Activated CD4-positive, CD25-positive, alpha-beta regulatory T cell treated with anti-CD3 and anti-CD28 coated beads, Interleukin-2, amount 50 U/mL, for 72 hours (primary cell): Measurements from ENCODE around the gene EPN1.

Experiments
- DNase-seq: peaks from one replicate; pipeline ENCODE4 v3.0.0; 2021

EPN1 gene

GRCh38 chr19:55674841-55675660 lies at the start of gene EPN1:
Gene EPN1, plus strand, starts transcription at chr19:55675226. Its CDS starts 3,402 bp downstream, at chr19:55678628.
- peak; percentile 95 for DNase-seq

- DNase-seq = no peak
Observed at GRCh38 chr19:55626350-55626749, 48.7 kb upstream of the EPN1 start.

GRCh38 chr19:55632463-55632834 lies 42.6 kb upstream of the EPN1 start:
- peak; percentile 81 for DNase-seq

DNA sequence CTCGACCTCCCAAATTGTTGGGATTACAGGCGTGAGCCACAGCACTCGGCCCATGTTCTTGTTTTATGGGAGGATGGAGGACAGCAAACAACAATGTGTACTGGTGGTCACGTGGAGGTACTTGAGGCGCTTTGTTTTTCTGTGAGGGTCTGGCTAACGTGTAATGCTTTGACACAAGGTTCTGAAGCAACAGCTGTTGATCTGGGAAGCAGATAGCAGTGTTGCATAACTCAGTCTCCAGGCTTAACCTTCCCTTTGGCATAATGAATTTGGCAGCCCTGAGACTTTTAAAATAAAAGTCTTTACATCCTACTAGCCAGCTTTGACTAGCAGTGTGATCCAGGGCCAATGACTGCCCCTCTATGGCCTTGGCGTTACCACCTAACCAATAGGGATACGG lies 41.2 kb upstream of the EPN1 start:
- DNase-seq = no peak

- no peak for DNase-seq
Observed at GRCh38 chr19:55635334-55635717, 39.7 kb upstream of the EPN1 start.

DNA sequence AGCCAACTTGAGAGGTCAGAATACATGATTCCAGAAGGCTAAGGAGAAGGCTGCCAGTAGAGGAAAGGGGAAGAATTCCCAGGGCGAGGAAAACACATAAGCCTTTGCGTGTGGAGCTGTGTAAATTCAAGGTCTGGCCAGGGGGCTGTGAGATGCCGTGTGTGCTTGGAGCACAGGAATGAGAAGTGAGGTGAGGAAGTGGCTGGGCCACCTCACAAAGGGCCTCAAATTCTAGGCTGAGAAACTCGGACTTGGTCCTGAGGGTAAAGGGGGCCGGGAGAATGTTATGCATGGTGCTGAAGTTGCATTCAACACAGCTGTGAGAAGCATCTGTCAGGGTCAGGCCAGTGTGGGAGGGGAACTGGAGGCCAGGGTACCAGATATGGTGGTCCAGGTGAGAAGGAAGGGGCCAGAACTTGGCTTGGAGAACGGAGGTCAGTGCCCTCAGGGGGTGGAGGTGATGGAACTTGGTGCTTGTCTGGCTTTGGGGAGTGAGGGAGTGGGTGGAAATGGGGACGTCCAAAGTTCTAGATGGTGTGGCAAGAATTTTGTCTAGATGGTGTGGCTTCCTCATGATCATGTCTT lies 39.1 kb upstream of the EPN1 start:
- DNase-seq = no peak

GRCh38 chr19:55636723-55637122 lies 38.3 kb upstream of the EPN1 start:
- DNase-seq = no peak

- DNase-seq = no peak
Observed at GRCh38 chr19:55637534-55637933, 37.5 kb upstream of the EPN1 start.

GRCh38 chr19:55638864-55639359 lies 36.1 kb upstream of the EPN1 start:
- DNase-seq = no peak

GRCh38 chr19:55640043-55640576 lies 34.9 kb upstream of the EPN1 start:
- peak; percentile 71 for DNase-seq

DNA sequence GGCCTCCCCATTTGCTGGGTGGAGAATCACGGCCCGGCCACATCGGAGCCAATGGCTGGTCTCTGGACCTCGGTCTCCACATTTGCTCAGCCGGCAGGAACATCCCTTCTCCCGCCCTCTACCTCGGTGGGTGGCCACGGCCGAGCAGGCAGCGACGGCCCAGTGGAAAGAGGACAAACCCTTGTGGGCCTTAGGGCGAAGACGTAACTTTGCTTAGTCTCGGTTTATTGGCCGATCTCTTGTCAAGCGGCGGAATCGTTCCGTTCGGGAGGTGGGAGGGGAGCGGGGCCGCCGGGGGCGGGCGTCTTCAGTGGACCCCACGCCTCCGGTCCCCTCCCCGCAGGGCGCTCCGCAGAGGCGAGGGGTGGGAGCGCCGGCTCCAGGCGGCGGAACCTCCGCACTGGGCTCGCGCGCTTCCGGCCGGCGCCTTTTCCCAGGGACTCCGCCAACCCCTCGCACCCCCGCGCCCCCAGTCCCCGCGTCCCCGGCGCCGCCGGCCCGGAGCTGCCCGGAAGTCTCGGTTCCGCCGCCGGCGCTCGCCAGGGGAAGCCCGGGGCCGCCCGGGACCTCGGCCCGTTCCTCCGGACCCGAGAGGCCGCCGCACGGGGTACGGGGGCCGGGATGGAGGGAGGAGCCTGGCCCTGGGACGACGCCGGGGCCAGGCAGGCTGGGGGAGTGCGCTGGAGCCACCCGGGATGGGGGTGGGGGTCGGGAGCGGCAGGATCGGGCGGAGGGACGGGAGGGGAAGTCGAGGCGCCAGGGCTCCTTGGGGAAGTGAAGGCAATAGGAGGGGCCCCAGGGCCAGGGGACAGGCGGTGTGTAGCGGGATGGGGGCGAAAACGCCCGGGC lies 34.2 kb upstream of the EPN1 start, which contains the start of gene ZNF580:
ZNF580 (plus strand) TSS at position 426 of the 849 bp plus-strand sequence. CDS start 1,507 bp downstream, outside the sequence.
- DNase-seq = peak; percentile 58

- no peak for DNase-seq
Observed at GRCh38 chr19:55641426-55642152, 33.4 kb upstream of the EPN1 start.

- peak; percentile 59 for DNase-seq
Observed at GRCh38 chr19:55642153-55643002, 32.6 kb upstream of the EPN1 start.

DNA sequence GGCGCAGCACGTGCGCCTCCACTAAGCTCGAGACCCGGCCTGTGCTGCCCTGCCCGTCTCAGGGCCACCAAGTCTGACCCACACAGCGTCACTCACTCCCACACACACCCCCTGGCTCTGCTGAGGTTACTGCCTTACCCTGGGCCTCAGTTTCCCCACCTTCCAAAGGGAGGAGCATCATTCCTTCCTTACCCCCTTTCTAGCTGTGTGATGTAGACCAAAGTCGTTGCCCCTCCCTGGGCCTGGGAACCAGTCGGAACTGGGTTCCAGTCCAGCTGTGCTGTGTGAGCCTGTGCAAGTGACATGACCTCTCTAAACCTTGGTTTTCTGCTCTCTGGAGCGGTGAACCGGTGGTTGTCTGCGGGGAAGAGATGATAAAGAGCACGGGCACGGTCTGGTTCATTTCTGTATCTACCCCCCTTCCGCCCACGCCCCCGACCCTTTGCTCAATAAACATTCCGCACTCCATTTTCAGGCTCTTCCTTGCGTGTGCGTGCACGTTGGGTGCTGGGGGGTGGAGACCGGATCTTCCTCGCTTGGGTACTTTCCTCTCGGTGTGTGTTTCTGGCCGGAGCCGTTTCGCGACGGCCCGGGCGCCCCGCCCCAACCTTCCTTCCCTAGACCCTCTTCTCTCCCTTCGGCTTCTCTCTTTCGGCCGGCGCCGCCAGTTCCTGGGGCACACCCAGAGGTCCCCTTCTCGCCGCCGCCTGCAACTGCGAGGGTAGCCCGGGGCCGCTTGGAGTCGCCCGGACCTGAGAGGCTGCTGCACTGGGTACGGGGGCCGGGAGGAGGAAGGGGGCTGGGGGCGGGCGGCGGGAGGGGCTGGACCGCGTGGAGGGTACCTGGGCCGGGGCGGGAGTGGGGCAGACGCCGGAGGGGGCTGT lies 31.8 kb upstream of the EPN1 start, which contains the start of gene ZNF581:
ZNF581 (plus strand) TSS at position 647 of the 884 bp plus-strand sequence. CDS start 923 bp downstream, outside the sequence.
- DNase-seq = peak; percentile 81

GRCh38 chr19:55643887-55644176 lies 31.2 kb upstream of the EPN1 start:
- DNase-seq = no peak

DNA sequence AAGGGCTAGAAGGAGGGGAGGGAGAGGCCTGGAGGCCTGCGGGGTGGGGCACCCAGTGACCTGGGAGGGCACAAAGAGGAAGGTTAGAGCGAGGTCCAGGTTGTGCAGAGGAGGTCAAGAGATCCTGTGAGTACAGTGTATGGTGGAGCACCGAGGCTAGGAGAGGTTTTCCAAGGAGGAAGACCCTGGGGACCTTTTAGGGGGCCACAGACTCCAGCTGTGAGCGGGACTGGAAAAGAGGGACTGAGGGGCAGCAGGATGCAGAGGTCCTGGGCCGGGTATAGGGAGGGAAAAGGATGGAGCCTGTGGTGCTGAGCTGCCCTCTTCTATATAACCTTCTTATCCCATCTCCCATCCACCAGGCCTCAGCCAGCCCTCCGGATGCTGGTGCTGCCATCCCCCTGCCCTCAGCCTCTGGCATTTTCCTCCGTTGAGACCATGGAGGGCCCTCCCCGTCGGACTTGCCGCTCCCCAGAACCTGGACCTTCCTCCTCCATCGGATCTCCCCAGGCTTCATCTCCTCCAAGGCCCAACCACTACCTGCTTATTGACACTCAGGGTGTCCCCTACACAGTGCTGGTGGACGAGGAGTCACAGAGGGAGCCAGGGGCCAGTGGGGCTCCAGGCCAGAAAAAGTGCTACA lies 30.7 kb upstream of the EPN1 start:
- DNase-seq = no peak

GRCh38 chr19:55644842-55645511 lies 30.0 kb upstream of the EPN1 start:
- DNase-seq = no peak

- no peak for DNase-seq
Observed at GRCh38 chr19:55645512-55645881, 29.5 kb upstream of the EPN1 start.
